ENCODE data around the gene MPRIP. TPM values are rescaled to one million over a fixed set of nuclear protein-coding genes. Genes with fewer than 3 reads are reported as not detected.
A peak's percentile ranks its signal among the peaks of the same experiment; 100 is the strongest.
"Not testable (repeated sequence)": the region's sequence is repeated elsewhere in the genome, so short reads cannot be mapped to it uniquely, and the experiment has no call there.

MPRIP gene
- total RNA-seq, 1 donor from 2014 or later = 345 TPM

GRCh38 chr17:17157041-17157440, 114.8 kb downstream of the MPRIP start:
- Mint-ChIP-seq H3K27ac (ENCODE audit: unreplicated experiment) (peak overlapping the region; percentile 36), H3K4me3 (ENCODE audit: unreplicated experiment) (no peak overlapping the region), H3K4me1 (ENCODE audit: low read depth) (peaks cover 17% of the 10 kb centered on the region), H3K9me3 (ENCODE audit: low read depth) (no peaks in the 10 kb centered on the region), H3K27me3 (ENCODE audit: low read depth) (no peaks in the 10 kb centered on the region), H3K36me3 (ENCODE audit: low read depth) (peaks cover 48% of the 10 kb centered on the region)
- no peak for DNase-seq (ENCODE audit: low spot score)
- TF ChIP-seq CTCF (IDR thresholded peaks at IDR 0.05) = no peak

- not testable (repeated sequence) for DNase-seq (ENCODE audit: low spot score); H3K9me3 Mint-ChIP-seq (ENCODE audit: low read depth); H3K4me1 Mint-ChIP-seq (ENCODE audit: low read depth); H3K27ac Mint-ChIP-seq (ENCODE audit: unreplicated experiment); H3K27me3 Mint-ChIP-seq (ENCODE audit: low read depth); H3K4me3 Mint-ChIP-seq (ENCODE audit: unreplicated experiment)
- H3K36me3 Mint-ChIP-seq (ENCODE audit: low read depth) = peaks cover 47% of the 10 kb centered on the region
These were observed 116.2 kb downstream of the MPRIP start for GRCh38 chr17:17158506-17158905.

DNA sequence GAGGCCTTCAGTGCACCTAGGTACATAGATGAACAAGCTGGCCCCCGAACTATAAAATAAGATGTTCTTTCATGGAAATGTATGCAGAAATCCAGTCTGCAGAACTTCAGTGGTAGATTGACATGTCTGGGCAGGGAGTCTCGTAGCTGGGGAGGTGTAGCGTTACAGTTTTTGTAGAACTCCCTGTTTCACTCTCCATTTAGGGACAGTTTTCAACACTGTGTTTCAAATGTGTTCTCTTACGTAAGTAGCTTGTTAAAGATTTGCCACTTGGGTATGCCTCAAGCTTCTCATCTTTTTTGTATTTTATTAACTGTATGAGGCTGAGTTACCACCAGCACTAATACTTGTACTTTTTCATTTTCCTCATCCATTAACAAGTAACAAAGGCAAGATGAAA, 117.3 kb downstream of the MPRIP start:
- no peak for TF ChIP-seq CTCF (IDR thresholded peaks at IDR 0.05)
- H3K27me3 Mint-ChIP-seq (ENCODE audit: low read depth) = no peaks in the 10 kb centered on the region
- H3K9me3 Mint-ChIP-seq (ENCODE audit: low read depth) = no peaks in the 10 kb centered on the region
- DNase-seq (ENCODE audit: low spot score) = no peak
- peaks cover 43% of the 10 kb centered on the region for H3K36me3 Mint-ChIP-seq (ENCODE audit: low read depth)
- no peak overlapping the region for H3K4me3 Mint-ChIP-seq (ENCODE audit: unreplicated experiment)
- peaks cover under 1% of the 10 kb centered on the region for H3K4me1 Mint-ChIP-seq (ENCODE audit: low read depth)
- no peak overlapping the region for H3K27ac Mint-ChIP-seq (ENCODE audit: unreplicated experiment)

- Mint-ChIP-seq H3K36me3 (ENCODE audit: low read depth) (peaks cover 45% of the 10 kb centered on the region), H3K4me1 (ENCODE audit: low read depth) (no peaks in the 10 kb centered on the region), H3K9me3 (ENCODE audit: low read depth) (no peaks in the 10 kb centered on the region), H3K27ac (ENCODE audit: unreplicated experiment) (peak overlapping the region; percentile 45), H3K4me3 (ENCODE audit: unreplicated experiment) (no peak overlapping the region), H3K27me3 (ENCODE audit: low read depth) (no peaks in the 10 kb centered on the region)
- TF ChIP-seq CTCF (IDR thresholded peaks at IDR 0.05) = no peak
- DNase-seq (ENCODE audit: low spot score) = no peak
These were observed 118.9 kb downstream of the MPRIP start for GRCh38 chr17:17161121-17161520.

- Mint-ChIP-seq H3K9me3 (ENCODE audit: low read depth) (no peaks in the 10 kb centered on the region), H3K27ac (ENCODE audit: unreplicated experiment) (no peak overlapping the region), H3K4me3 (ENCODE audit: unreplicated experiment) (no peak overlapping the region), H3K27me3 (ENCODE audit: low read depth) (no peaks in the 10 kb centered on the region), H3K36me3 (ENCODE audit: low read depth) (peaks cover 42% of the 10 kb centered on the region), H3K4me1 (ENCODE audit: low read depth) (no peaks in the 10 kb centered on the region)
- TF ChIP-seq CTCF (IDR thresholded peaks at IDR 0.05) = no peak
- DNase-seq (ENCODE audit: low spot score) = no peak
These were observed 119.5 kb downstream of the MPRIP start for GRCh38 chr17:17161759-17162158.

DNA sequence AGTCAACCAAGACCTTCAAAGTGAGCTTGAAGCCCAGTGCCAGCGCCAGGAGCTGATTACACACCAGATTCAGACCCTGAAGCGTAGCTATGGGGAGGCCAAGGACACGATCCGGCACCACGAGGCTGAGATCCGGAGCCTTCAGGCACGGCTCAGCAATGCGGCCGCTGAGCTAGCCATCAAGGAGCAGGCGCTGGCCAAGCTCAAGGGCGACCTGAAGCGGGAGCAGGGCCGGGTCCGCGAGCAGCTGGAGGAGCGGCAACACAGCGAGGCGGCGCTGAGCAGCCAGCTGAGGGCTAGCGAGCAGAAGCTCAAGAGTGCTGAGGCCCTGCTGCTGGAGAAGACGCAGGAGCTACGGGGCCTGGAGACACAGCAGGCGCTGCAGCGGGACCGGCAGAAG, 121.9 kb downstream of the MPRIP start:
- H3K4me1 Mint-ChIP-seq (ENCODE audit: low read depth) = no peaks in the 10 kb centered on the region
- no peak for TF ChIP-seq CTCF (IDR thresholded peaks at IDR 0.05)
- peaks cover 53% of the 10 kb centered on the region for H3K36me3 Mint-ChIP-seq (ENCODE audit: low read depth)
- no peaks in the 10 kb centered on the region for H3K9me3 Mint-ChIP-seq (ENCODE audit: low read depth)
- no peak for DNase-seq (ENCODE audit: low spot score)
- H3K27ac Mint-ChIP-seq (ENCODE audit: unreplicated experiment) = no peak overlapping the region
- H3K27me3 Mint-ChIP-seq (ENCODE audit: low read depth) = no peaks in the 10 kb centered on the region
- no peak overlapping the region for H3K4me3 Mint-ChIP-seq (ENCODE audit: unreplicated experiment)

Measured in chondrocyte (in vitro differentiated cells).